Fibroblast of lung (primary cell): ENCODE data around the gene ATAD5.

Experiments used
- EZH2 ChIP-seq: IDR thresholded peaks from 2 replicates; pipeline ENCODE4 v1.5.1; 2012; ENCODE audit warnings: low read length, control low read depth, mild to moderate bottlenecking; ENCODE audit errors: missing control alignments
- TF ChIP-seq, protein P1 (sequence below), 2 donors: IDR thresholded peaks in 1 of 2; conservative IDR thresholded peaks in 1 of 2; 1 replicate in 1 of 2; 2 replicates in 1 of 2; pipeline ENCODE4 v1.5.1; 2011 to 2012; ENCODE audit warnings: low read length in 2 of 2, control low read depth in 1 of 2, inconsistent platforms in 1 of 2, low read depth in 1 of 2, mild to moderate bottlenecking in 1 of 2

DNA sequence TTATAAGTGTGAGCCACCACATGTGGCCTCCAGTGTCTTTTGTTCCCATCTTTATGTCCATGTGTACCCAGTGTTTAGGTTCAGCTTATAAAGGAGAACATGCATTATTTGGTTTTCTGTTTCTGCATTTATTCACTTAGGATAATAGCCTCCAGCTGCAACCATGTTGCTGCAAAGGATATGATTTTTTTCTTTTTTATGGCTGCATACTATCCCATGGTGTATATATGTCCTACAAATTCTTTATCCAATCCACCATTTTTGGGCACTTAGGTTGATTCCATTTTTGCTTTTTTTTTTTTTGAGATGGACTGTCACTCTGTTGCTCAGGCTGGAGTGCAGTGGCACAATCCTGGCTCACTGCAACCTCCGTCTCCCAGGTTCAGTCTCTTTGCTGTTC is 32.9 kb downstream of the ATAD5 start:
- TF ChIP-seq, protein P1, sequence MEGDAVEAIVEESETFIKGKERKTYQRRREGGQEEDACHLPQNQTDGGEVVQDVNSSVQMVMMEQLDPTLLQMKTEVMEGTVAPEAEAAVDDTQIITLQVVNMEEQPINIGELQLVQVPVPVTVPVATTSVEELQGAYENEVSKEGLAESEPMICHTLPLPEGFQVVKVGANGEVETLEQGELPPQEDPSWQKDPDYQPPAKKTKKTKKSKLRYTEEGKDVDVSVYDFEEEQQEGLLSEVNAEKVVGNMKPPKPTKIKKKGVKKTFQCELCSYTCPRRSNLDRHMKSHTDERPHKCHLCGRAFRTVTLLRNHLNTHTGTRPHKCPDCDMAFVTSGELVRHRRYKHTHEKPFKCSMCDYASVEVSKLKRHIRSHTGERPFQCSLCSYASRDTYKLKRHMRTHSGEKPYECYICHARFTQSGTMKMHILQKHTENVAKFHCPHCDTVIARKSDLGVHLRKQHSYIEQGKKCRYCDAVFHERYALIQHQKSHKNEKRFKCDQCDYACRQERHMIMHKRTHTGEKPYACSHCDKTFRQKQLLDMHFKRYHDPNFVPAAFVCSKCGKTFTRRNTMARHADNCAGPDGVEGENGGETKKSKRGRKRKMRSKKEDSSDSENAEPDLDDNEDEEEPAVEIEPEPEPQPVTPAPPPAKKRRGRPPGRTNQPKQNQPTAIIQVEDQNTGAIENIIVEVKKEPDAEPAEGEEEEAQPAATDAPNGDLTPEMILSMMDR (conservative IDR thresholded peaks at IDR 0.05 in 1 of 2, IDR thresholded peaks at IDR 0.05 in 1 of 2; ENCODE audit: low read depth in 1 of 2, low read length in 2 of 2), result no peak
- no peak for TF ChIP-seq EZH2
